HCT116 (cell line): ENCODE results near the gene FCF1. TPM values are rescaled to one million over a fixed set of nuclear protein-coding genes. Genes with fewer than 3 reads are reported as not detected.

Experiments
- ATAC-seq: fragments of 200-7000 bp; cut with Tn5 transposase; 2 replicates; pipeline ENCODE4 v1.9.1; 2020; ENCODE audit warnings: mild to moderate bottlenecking, moderate library complexity
- BruUV-seq: library from RNA; stranded (reverse); fragments of 400-500 nt; replicated peaks from 2 replicates; lab custom pipeline; 2021; lab: Mats Ljungman, UMichigan
- CTCF ChIA-PET: fragments of 300-600 bp; sonication (Branson Sonifier 250); formaldehyde crosslinking; loops from one replicate; lab custom pipeline; 2021; ENCODE audit warnings: antibody characterized with exemption; lab: Charles Lee
- POLR2A ChIA-PET: fragments of 300-600, 350-600 bp; sonication (Branson Sonifier 250); formaldehyde crosslinking; loops from one replicate; lab custom pipeline; 2021; ENCODE audit warnings: antibody characterized with exemption; lab: Charles Lee
- RAD21 ChIA-PET, 2 experiments: fragments of 300-600 bp; sonication (Branson Sonifier 250); formaldehyde crosslinking; loops; one replicate each; lab custom pipeline; 2023; ENCODE audit warnings: low total read pairs in 2 of 2; ENCODE audit not compliant: uncharacterized antibody in 2 of 2, unreplicated experiment in 2 of 2, low non-redundant PET in 1 of 2; lab: Charles Lee
- DNase-seq: peaks from one replicate; pipeline ENCODE4 v3.0.0-alpha.2; 2010; ENCODE audit warnings: low read depth, low spot score
- H2AFZ ChIP-seq: fragments of 200-600 bp; shearing (Covaris generic), sonication (generic); 2 replicates; pipeline ENCODE4 v1.6.1; 2017; ENCODE audit warnings: low read depth, mixed run types, mixed read lengths, antibody characterized with exemption, low read length; ENCODE audit not compliant: poor library complexity, severe bottlenecking
- H3K27ac ChIP-seq: 2 replicates; pipeline ENCODE4 v1.5.1; 2012; ENCODE audit warnings: low read depth, low read length
- H3K27me3 ChIP-seq: fragments of 200-600 bp; sonication (generic); 2 replicates; pipeline ENCODE4 v1.6.1; 2016; ENCODE audit warnings: mixed run types, low read length, mixed read lengths; ENCODE audit not compliant: insufficient read depth
- H3K36me3 ChIP-seq, 2 experiments: fragments of 200-500 bp in 1 of 2; fragments of 200-600 bp in 1 of 2; sonication (Bioruptor generic) in 1 of 2; sonication (generic) in 1 of 2; 2 replicates each; pipeline versions ENCODE4 v1.5.1 to v1.6.1; 2014 to 2016; ENCODE audit warnings: low read length in 2 of 2, inconsistent platforms in 1 of 2, mixed read lengths in 1 of 2, mixed run types in 1 of 2; ENCODE audit not compliant: insufficient read depth in 2 of 2, control insufficient read depth in 1 of 2
- H3K4me1 ChIP-seq, 2 experiments: fragments of 200-600 bp in 1 of 2; sonication (generic) in 1 of 2; 2 replicates each; pipeline versions ENCODE4 v1.5.1 to v1.6.1; 2012 to 2017; ENCODE audit warnings: low read length in 2 of 2, inconsistent platforms in 1 of 2, mild to moderate bottlenecking in 1 of 2, mixed read lengths in 1 of 2, mixed run types in 1 of 2, moderate library complexity in 1 of 2; ENCODE audit not compliant: insufficient read depth in 2 of 2, control insufficient read depth in 1 of 2
- H3K4me2 ChIP-seq: fragments of 200-600 bp; sonication (generic); 2 replicates; pipeline ENCODE4 v1.6.1; 2017; ENCODE audit warnings: mixed run types, low read length, mixed read lengths
- H3K4me3 ChIP-seq, 2 experiments: fragments of 200-600 bp in 1 of 2; sonication (generic) in 1 of 2; replicated peaks in 1 of 2; 2 replicates each; pipeline ENCODE4 v1.5.1; 2011 to 2016; ENCODE audit warnings: low read length in 2 of 2, control low read depth in 1 of 2, low read depth in 1 of 2, mild to moderate bottlenecking in 1 of 2, mixed read lengths in 1 of 2, mixed run types in 1 of 2
- H3K79me2 ChIP-seq: fragments of 200-600 bp; sonication (generic); 2 replicates; pipeline ENCODE4 v1.6.1; 2017; ENCODE audit warnings: mild to moderate bottlenecking, mixed run types, low read length, moderate library complexity, mixed read lengths; ENCODE audit not compliant: insufficient read depth
- H3K9ac ChIP-seq: fragments of 200-600 bp; sonication (generic); 2 replicates; pipeline ENCODE4 v1.6.1; 2016; ENCODE audit warnings: low read length, mixed read lengths
- H3K9me2 ChIP-seq: fragments of 200-600 bp; sonication (generic), shearing (Covaris generic); 2 replicates; pipeline ENCODE4 v1.6.1; 2017; ENCODE audit warnings: mixed run types, mild to moderate bottlenecking, moderate library complexity; ENCODE audit not compliant: insufficient read depth
- H3K9me3 ChIP-seq, 2 experiments: fragments of 200-500 bp in 1 of 2; fragments of 200-600 bp in 1 of 2; sonication (Bioruptor generic) in 1 of 2; sonication (generic) in 1 of 2; 2 replicates each; pipeline ENCODE4 v1.6.1; 2014 to 2017; ENCODE audit warnings: low read length in 2 of 2, mixed read lengths in 2 of 2, inconsistent platforms in 1 of 2, low read depth in 1 of 2, mild to moderate bottlenecking in 1 of 2, mixed run types in 1 of 2, moderate library complexity in 1 of 2; ENCODE audit not compliant: control insufficient read depth in 1 of 2, insufficient read depth in 1 of 2
- H4K20me1 ChIP-seq: fragments of 200-600 bp; sonication (generic), shearing (Covaris generic); 2 replicates; pipeline ENCODE4 v1.6.1; 2017; ENCODE audit warnings: mixed run types, mild to moderate bottlenecking, moderate library complexity; ENCODE audit not compliant: insufficient read depth
- ATF3 ChIP-seq: IDR thresholded peaks from 2 replicates; pipeline ENCODE4 v1.6.1; 2012
- CEBPB ChIP-seq: IDR thresholded peaks from 2 replicates; pipeline ENCODE4 v1.6.1; 2012; ENCODE audit warnings: low read depth
- CTCF ChIP-seq, 3 experiments: fragments of 200-600 bp in 1 of 3; sonication (generic) in 1 of 3; IDR thresholded peaks in 2 of 3; conservative IDR thresholded peaks in 1 of 3; 2 replicates each; pipeline ENCODE4 v1.5.1; 2012 to 2017; ENCODE audit warnings: low read depth in 2 of 3, low read length in 2 of 3, antibody characterized with exemption in 1 of 3, borderline replicate concordance in 1 of 3, control low read depth in 1 of 3, mild to moderate bottlenecking in 1 of 3, mixed read lengths in 1 of 3, mixed run types in 1 of 3, moderate library complexity in 1 of 3; ENCODE audit not compliant: insufficient read depth in 1 of 3
- ELF1 ChIP-seq: IDR thresholded peaks from 2 replicates; pipeline ENCODE4 v1.6.1; 2012; ENCODE audit warnings: low read depth, borderline replicate concordance
- EZH2phosphoT487 ChIP-seq: fragments of 200-600 bp; IDR thresholded peaks from 2 replicates; pipeline ENCODE4 v1.6.1; 2018; ENCODE audit warnings: antibody characterized with exemption, borderline replicate concordance
- FOSL1 ChIP-seq: IDR thresholded peaks from 2 replicates; pipeline ENCODE4 v1.6.1; 2012; ENCODE audit warnings: low read depth
- JUND ChIP-seq: IDR thresholded peaks from 2 replicates; pipeline ENCODE4 v1.6.1; 2012
- POLR2A ChIP-seq: IDR thresholded peaks from 2 replicates; pipeline ENCODE4 v1.7.0; 2011; ENCODE audit warnings: borderline replicate concordance; ENCODE audit not compliant: insufficient read depth, insufficient read length; ENCODE audit errors: extremely low read depth
- POLR2AphosphoS5 ChIP-seq: IDR thresholded peaks from 2 replicates; pipeline ENCODE4 v1.6.1; 2011; ENCODE audit warnings: mild to moderate bottlenecking, low read depth, low read length, moderate library complexity
- REST ChIP-seq: IDR thresholded peaks from 2 replicates; pipeline ENCODE4 v1.6.1; 2012; ENCODE audit warnings: low read depth
- SP1 ChIP-seq: IDR thresholded peaks from 2 replicates; pipeline ENCODE4 v1.6.1; 2012; ENCODE audit warnings: low read depth
- ZBTB33 ChIP-seq: IDR thresholded peaks from 2 replicates; pipeline ENCODE4 v1.6.1; 2011; ENCODE audit warnings: mild to moderate bottlenecking, low read length, moderate library complexity; ENCODE audit not compliant: insufficient replicate concordance; ENCODE audit errors: extremely low read depth
- ZFX ChIP-seq: fragments of 450-650 bp; IDR thresholded peaks from 2 replicates; pipeline ENCODE4 v1.6.1; 2017
- ZNF274 ChIP-seq: fragments of 200-500 bp; sonication (Bioruptor generic); IDR thresholded peaks from 2 replicates; pipeline ENCODE4 v1.6.1; 2014; ENCODE audit warnings: mild to moderate bottlenecking, low read depth, low read length, inconsistent platforms
- intact Hi-C: fragments of 100-400 bp; cut with micrococcal nuclease; formaldehyde crosslinking; loops from 2 replicates; pipeline ENCODE4 v1.10.0; 2022
- total RNA-seq: library from RNA; stranded (reverse); gene quantifications from one replicate; pipeline ENCODE4 v1.2.1, GENCODE V29; 2021; ENCODE audit not compliant: unreplicated experiment
- TF ChIP-seq, protein P1 (sequence below): IDR thresholded peaks from 2 replicates; pipeline ENCODE4 v1.6.1; 2012

Gene FCF1
- total RNA-seq, 1 experiment from 2014 or later, result 69.0 TPM

- ATAC-seq (no peak), DNase-seq (no peak)
- Histone ChIP-seq H3K9ac (no peak overlapping the region), H4K20me1 (no peaks in the 10 kb centered on the region), H3K79me2 (no peaks in the 10 kb centered on the region), H3K9me3 (no peaks in the 10 kb centered on the region), H2AFZ (no peak overlapping the region), H3K27me3 (no peaks in the 10 kb centered on the region), H3K9me2 (no peaks in the 10 kb centered on the region), H3K4me3 (no peak overlapping the region), H3K36me3 (no peaks in the 10 kb centered on the region), H3K4me1 (no peaks in the 10 kb centered on the region), H3K4me2 (no peak overlapping the region), H3K27ac (no peak overlapping the region)
- ChIA-PET CTCF (no interaction called here), POLR2A (no interaction called here), RAD21 (no interaction called here)
- intact Hi-C loops, result no loop called here
- no TSS peak for BruUV-seq
- TF ChIP-seq, protein P1, sequence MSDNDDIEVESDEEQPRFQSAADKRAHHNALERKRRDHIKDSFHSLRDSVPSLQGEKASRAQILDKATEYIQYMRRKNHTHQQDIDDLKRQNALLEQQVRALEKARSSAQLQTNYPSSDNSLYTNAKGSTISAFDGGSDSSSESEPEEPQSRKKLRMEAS, result no peak
- no peak for TF ChIP-seq ZBTB33
- TF ChIP-seq EZH2phosphoT487, result no peak
- TF ChIP-seq FOSL1, result no peak
- TF ChIP-seq CEBPB, result no peak
- no peak for TF ChIP-seq CTCF (IDR thresholded peaks at IDR 0.05 in 2 of 3, conservative IDR thresholded peaks at IDR 0.05 in 1 of 3; ENCODE audit: borderline replicate concordance in 1 of 3, insufficient read depth in 1 of 3, low read depth in 2 of 3, low read length in 2 of 3)
- TF ChIP-seq ZNF274, result no peak
- no peak for TF ChIP-seq ELF1
- no peak for TF ChIP-seq ZFX
- no peak for TF ChIP-seq ATF3
- no peak for TF ChIP-seq REST
- no peak for TF ChIP-seq POLR2AphosphoS5
- no peak for TF ChIP-seq JUND
- no peak for TF ChIP-seq POLR2A
- TF ChIP-seq SP1, result no peak
- TF ChIP-seq, all 23 proteins: peak for 0
Measured at GRCh38 chr14:74747237-74747636, 34.3 kb downstream of the FCF1 start.
